NCI-H2107 treated with DMSO at 0.1 percent for 48 hours (cell line): ENCODE data around the gene GPR176.

Source experiments
- DNase-seq: peaks from one replicate; lab custom pipeline; 2025; ENCODE audit not compliant: unreplicated experiment; lab: John Stamatoyannopoulos, UW

GPR176 gene

DNA sequence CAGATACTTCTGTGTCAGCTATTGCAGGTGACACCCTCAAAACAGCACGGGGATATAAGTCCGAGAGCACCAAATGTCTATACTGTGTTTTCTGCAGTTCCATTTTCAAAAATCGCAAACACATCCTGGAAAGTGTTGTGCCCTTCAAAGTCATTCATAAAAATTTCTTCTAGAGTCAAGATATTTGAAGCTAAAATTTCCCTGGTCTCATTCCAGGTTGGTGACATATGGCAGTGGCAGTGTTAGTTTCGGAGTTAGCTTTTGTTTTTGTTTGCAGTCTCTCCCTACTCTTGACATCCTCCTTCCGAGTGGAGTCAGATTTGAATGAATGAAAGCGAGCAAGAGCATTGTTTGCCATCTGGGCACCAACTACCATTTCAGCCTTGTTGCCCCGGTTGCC lies 134.2 kb downstream of the GPR176 start:
- DNase-seq, result peak; percentile 24

DNA sequence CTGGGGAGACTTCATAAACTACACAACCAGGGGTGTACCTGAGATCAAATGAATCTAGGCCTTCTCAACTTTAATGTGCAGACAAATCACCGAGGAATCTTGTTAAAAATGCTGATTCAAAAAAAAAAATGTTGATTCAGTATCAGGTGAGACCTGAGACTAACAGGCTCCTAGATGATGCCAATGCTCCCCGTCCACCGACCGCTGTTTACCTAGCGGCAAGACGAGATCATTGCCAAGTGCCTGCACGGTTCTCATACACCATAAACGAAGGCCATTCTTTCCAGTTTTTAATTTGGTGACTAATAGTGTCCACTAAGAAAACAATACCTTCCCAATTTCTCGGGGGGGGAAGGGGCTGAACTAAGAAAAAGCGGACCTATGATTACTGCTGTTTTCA lies 134.9 kb downstream of the GPR176 start:
- DNase-seq, result peak; percentile 11

DNA sequence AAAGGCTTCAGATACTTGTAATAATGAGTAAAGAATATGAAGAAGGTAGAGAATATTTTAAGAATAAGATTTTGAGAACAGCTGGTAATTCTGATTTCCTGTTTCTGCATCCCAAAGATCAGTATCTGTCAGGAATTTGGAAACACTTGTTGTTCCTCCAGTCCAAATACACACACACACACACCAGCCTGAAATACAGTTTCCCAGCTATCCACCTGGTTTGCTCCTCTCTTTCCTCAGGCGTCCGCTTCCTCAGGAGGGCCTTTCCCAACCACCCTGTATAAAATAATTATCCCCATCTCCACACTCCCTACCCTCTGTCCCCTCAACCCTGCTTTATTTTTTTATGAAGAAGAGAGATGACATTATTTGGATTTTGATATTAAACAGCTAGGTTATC lies 135.4 kb downstream of the GPR176 start:
- DNase-seq, result no peak

DNA sequence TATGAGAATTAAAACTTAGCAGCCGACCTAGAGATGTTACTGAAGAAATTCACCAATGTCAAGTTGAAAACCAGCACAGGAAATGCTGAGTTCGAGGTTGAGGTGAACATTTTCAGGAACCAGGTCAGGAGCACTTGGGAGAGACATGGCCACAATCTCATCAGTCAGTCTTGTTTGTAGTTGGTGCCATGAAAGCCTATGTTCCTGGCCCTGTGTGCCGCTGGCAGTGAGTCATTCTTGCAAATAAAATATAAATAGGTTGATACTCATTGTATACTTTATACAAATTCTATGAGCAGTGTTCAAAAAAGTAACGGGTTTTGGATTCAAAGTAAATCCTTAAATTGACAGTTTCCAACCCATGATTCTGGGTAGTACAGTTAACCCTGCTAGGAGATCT lies 135.9 kb downstream of the GPR176 start:
- no peak for DNase-seq

GRCh38 chr15:39783244-39783820 lies 136.7 kb downstream of the GPR176 start:
- no peak for DNase-seq

DNA sequence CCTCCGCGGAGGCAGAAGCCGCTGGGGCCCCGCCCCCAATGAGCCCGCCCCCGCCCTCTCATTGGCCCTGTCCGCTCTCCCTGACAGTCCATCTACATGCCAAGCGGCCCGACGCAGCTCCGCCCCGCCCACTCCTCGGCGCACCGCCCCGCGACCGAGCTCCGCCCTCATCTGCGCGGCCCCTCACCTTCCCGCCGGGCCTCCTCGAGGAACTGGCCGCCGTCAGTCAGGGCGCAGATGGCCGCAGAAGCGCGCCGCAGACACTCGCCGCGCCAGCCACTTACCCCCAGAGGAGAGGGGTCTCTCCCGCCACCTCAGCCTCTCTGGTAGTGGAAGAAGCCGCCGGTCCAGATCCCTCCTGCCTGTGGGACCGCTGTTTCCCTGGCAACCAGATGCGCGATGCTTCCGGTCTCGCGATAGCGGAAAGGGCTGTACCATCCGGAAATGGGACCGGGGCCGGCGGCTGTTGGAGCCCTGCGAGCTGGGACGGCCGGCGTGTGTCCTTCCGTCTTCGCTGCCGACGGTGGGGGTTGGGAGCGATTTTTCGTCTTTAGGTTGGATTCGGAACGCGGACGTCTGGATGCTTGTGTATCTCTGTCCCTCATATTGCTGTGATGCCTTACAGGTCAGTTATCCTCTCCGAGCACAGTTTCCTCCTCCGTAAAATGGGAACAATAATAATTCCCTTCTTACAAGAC lies 137.5 kb downstream of the GPR176 start, which contains the start of gene FSIP1:
TSS of gene FSIP1 (minus strand) at position 401 of the 698 bp plus-strand sequence. CDS start 6,317 bp downstream, outside the sequence.
- peak; percentile 55 for DNase-seq

DNA sequence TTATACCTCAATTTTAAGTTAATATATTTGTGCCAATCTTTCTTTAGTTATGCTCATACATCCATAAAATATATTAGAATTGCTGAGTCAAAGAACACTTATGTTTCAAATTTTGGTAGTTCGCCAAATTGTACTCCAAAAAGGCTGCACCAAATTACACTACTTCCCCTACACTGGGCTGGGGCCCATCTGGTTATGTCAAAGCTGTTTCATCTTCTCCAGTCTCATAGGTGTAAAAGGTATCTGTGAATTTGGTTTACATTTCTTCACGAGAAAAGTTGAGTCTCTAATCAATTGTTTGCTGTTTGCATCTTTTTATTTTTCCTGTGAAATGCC lies 138.1 kb downstream of the GPR176 start:
- DNase-seq, result no peak

- DNase-seq, result no peak
Observed at GRCh38 chr15:39781147-39781966, 138.7 kb downstream of the GPR176 start.

DNA sequence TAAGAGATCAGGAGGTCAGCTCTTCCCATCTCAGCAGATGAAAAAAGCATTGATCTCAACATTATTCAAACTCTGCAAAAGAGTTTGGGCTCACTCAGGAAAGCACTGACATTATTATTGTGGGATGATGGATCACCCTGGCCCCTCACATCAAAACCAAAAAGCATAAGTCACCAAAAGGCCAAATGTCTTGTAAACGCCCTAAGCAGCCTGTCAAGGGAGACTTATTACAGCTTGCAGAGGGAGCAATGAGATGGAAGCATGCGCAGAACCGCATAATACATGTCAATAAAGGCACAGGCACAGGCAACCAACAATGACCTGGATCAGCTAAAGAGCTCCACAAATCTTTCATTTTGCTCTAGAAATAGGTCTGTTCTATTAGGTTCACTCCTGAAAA lies 142.0 kb downstream of the GPR176 start:
- no peak for DNase-seq

- no peak for DNase-seq
Observed at GRCh38 chr15:39777496-39777895, 142.6 kb downstream of the GPR176 start.

- DNase-seq, result no peak
Observed at GRCh38 chr15:39776068-39776467, 144.0 kb downstream of the GPR176 start.

- DNase-seq, result no peak
Observed at GRCh38 chr15:39774688-39775267, 145.3 kb downstream of the GPR176 start.

- DNase-seq, result no peak
Observed at GRCh38 chr15:39770748-39771689, 149.0 kb downstream of the GPR176 start.

DNA sequence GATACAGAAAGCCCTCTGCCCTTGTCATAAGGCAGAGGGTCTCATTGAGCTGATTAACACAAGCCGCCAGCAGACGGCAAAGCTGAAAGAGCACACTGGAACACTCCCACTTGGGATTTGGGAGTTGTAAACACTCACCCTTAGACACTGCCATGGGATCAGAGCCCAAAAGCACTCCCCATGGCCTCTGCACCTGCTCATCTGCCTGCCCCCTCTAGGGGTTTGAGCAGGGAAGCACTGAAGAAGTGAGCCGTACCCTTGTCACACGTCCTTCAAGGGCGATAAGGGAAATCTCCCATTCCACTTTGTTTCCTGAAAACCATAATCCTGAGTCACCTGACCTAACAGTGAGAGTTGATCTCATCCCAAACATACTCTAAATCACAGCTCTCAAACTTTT lies 152.1 kb downstream of the GPR176 start:
- no peak for DNase-seq

GRCh38 chr15:39761006-39761405 lies 159.1 kb downstream of the GPR176 start:
- DNase-seq, result no peak

GRCh38 chr15:39756806-39757522 lies 163.1 kb downstream of the GPR176 start:
- peak; percentile 41 for DNase-seq

GRCh38 chr15:39752991-39753390 lies 167.1 kb downstream of the GPR176 start:
- no peak for DNase-seq

DNA sequence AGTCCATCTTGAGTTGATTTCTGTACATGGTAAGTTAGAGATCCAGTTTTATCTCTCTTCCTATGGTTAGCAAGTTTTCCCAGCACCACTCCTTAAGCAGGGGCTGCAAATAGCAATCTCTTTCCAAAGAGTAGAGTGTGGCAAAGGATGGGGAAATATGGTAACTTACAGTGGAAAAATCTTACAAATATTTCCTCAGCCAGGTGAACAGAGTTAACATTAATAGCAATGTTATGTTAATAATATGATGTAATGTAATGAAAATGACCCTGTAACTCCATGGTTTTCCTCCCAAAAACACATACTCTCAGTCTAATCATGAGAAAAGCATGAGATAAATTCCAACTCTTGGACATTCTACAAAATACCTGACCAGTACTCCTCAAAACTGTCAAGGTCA lies 167.8 kb downstream of the GPR176 start:
- DNase-seq, result no peak
